ENCODE results near the gene NOM1.
A peak's percentile ranks its signal among the peaks of the same experiment; 100 is the strongest.
"Not testable (repeated sequence)": the region's sequence is repeated elsewhere in the genome, so short reads cannot be mapped to it uniquely, and the experiment has no call there.

NOM1 gene

GRCh38 chr7:156940421-156941122 is 8.9 kb upstream of the NOM1 start:
- DNase-seq: no peak

GRCh38 chr7:156941393-156942182 is 7.9 kb upstream of the NOM1 start:
- no peak for DNase-seq

GRCh38 chr7:156942708-156943090 is 6.8 kb upstream of the NOM1 start:
- no peak for DNase-seq

GRCh38 chr7:156943091-156944041 is 6.1 kb upstream of the NOM1 start:
- no peak for DNase-seq

GRCh38 chr7:156944876-156945275 is 4.6 kb upstream of the NOM1 start:
- DNase-seq: no peak

- no peak for DNase-seq
Measured at GRCh38 chr7:156947120-156947843, 2.2 kb upstream of the NOM1 start.

GRCh38 chr7:156948361-156948760 is 1.2 kb upstream of the NOM1 start:
- DNase-seq: no peak

- peak; percentile 26 for DNase-seq
Measured at GRCh38 chr7:156950381-156950858, 908 bp downstream of the NOM1 start.

GRCh38 chr7:156953215-156953614 is 3.7 kb downstream of the NOM1 start:
- DNase-seq: not testable (repeated sequence)

- DNase-seq: no peak
Measured at GRCh38 chr7:156954941-156955340, 5.4 kb downstream of the NOM1 start.

GRCh38 chr7:156956727-156957126 is 7.2 kb downstream of the NOM1 start:
- no peak for DNase-seq

GRCh38 chr7:156962145-156962544 is 12.6 kb downstream of the NOM1 start:
- no peak for DNase-seq

- DNase-seq: no peak
Measured at GRCh38 chr7:156962897-156963296, 13.4 kb downstream of the NOM1 start.

- no peak for DNase-seq
Measured at GRCh38 chr7:156963472-156963871, 14.0 kb downstream of the NOM1 start.

- DNase-seq: no peak
Measured at GRCh38 chr7:156964971-156965370, 15.5 kb downstream of the NOM1 start.

GRCh38 chr7:156966387-156966786 is 16.9 kb downstream of the NOM1 start:
- no peak for DNase-seq

- no peak for DNase-seq
Measured at GRCh38 chr7:156968183-156968582, 18.7 kb downstream of the NOM1 start.

GRCh38 chr7:156969972-156970420 is 20.5 kb downstream of the NOM1 start:
- peak; percentile 12 for DNase-seq

GRCh38 chr7:156975620-156976019 is 26.1 kb downstream of the NOM1 start:
- no peak for DNase-seq

GRCh38 chr7:156979007-156979606 is 29.6 kb downstream of the NOM1 start:
- no peak for DNase-seq

GRCh38 chr7:156979711-156980110 is 30.2 kb downstream of the NOM1 start:
- DNase-seq: no peak

All from EL (cell line).